Measurements from ENCODE around the gene UBA52. TPM values are rescaled to one million over a fixed set of nuclear protein-coding genes. Genes with fewer than 3 reads are reported as not detected.

Gene UBA52
- total and polyA plus RNA-seq, 2 of the 8 experiments (the other 6 are each of a cell fraction or from before 2014, with no cell fraction given): 1,340 to 5,409 TPM

- Histone ChIP-seq H3K23me2 (ENCODE audit: low read depth, low read length) (peaks cover 8% of the 10 kb centered on the region), H2BK15ac (ENCODE audit: low read length) (no peak overlapping the region), H3K9ac (replicated peaks in 1 of 4; ENCODE audit: extremely low read depth in 1 of 4, low read depth in 3 of 4, low read length in 3 of 4) (peak overlapping the region in 3 of 4 experiments; percentile 8 to 69 (median 32); a peak in 3 of 7 replicates), H2BK20ac (ENCODE audit: low read length) (no peak overlapping the region), H3K4ac (replicated peaks; ENCODE audit: insufficient read length, low read depth, low read length) (no peak overlapping the region), H3K18ac (ENCODE audit: extremely low read depth, low read length) (no peak overlapping the region), H4K5ac (ENCODE audit: insufficient read length, low read depth, low read length) (no peak overlapping the region), H3K9me3 (ENCODE audit: insufficient read depth in 2 of 2, low read depth in 1 of 2, low read length in 1 of 2) (no peaks in the 10 kb centered on the region), H2AFZ (ENCODE audit: low read length) (no peak overlapping the region), H3K4me1 (replicated peaks in 1 of 4; ENCODE audit: control insufficient read depth in 3 of 4, insufficient read depth in 4 of 4, low read length in 3 of 4) (peaks cover 0 to 9% (median 4%) of the 10 kb centered on the region in 4 experiments; a peak in 1 of 7 replicates), H3K4me3 (ENCODE audit: extremely low read depth in 1 of 4, insufficient read depth in 2 of 4, low read depth in 3 of 4, low read length in 4 of 4) (peak overlapping the region; percentile 61 to 77 (median 64)), H3K27ac (ENCODE audit: low read depth, low read length) (no peak overlapping the region), H3K56ac (replicated peaks; ENCODE audit: insufficient read length, low read depth, low read length) (no peak overlapping the region), H3K23ac (ENCODE audit: insufficient read length) (no peak overlapping the region), H3K27me3 (replicated peaks in 1 of 4; ENCODE audit: control insufficient read depth in 3 of 4, extremely low read depth in 1 of 4, insufficient read depth in 3 of 4, low read length in 3 of 4) (no peaks in the 10 kb centered on the region), H3K4me2 (ENCODE audit: insufficient read depth in 1 of 2, low read depth in 2 of 2, low read length in 2 of 2) (peak overlapping the region; percentile 81 to 84), H2BK120ac (replicated peaks; ENCODE audit: low read depth, low read length) (no peak overlapping the region), H3K79me1 (ENCODE audit: low read depth, low read length) (no peaks in the 10 kb centered on the region; the same call in 1 of the 2 replicates), H4K91ac (replicated peaks; ENCODE audit: insufficient read length, low read length) (no peak overlapping the region), H3K79me2 (ENCODE audit: control insufficient read depth in 1 of 2, insufficient read depth in 2 of 2, low read length in 2 of 2) (peaks cover 0 to 16% of the 10 kb centered on the region in 2 experiments; a peak in 2 of 4 replicates), H3K36me3 (ENCODE audit: control insufficient read depth in 2 of 4, insufficient read depth in 4 of 4, low read length in 3 of 4) (peaks cover 9 to 34% (median 21%) of the 10 kb centered on the region in 4 experiments; a peak in 7 of 8 replicates), H2BK5ac (ENCODE audit: low read depth, low read length) (0 out of 2 replicates have a peak overlapping the region, but pooled peaks have one; percentile 35), H2AK5ac (ENCODE audit: low read depth, low read length) (no peak overlapping the region), H4K8ac (ENCODE audit: extremely low read depth, insufficient read depth, low read length) (peak overlapping the region; percentile 21; the same call in 1 of the 2 replicates), H2BK12ac (ENCODE audit: low read depth, low read length) (no peak overlapping the region), H4K20me1 (replicated peaks in 1 of 2; ENCODE audit: control insufficient read depth in 1 of 2, insufficient read depth in 2 of 2, low read length in 2 of 2) (peaks cover 0 to 4% of the 10 kb centered on the region in 2 experiments), H3K14ac (ENCODE audit: insufficient read length) (no peak overlapping the region)
- DNase-seq (ENCODE audit: low read depth in 1 of 2, low spot score in 2 of 2) (no peak), FAIRE-seq (no peak)
- ChIA-PET CTCF (ENCODE audit: partially characterized antibody) (interaction anchor here (0.6 kb wide), 1 partner anchor 17 kb away, joined by 3 read pairs; no protein-coding TSS in a partner anchor), POLR2A (ENCODE audit: partially characterized antibody) (interaction anchor here (0.8 to 1.4 kb wide), 6 partner anchors 12 to 38 kb away, joined by 3 to 4 read pairs (median 4); partner anchors contain the start of gene UBA52)
- 36% methylated on average over 11 of the region's 11 CpGs; no CpG with 5 or more reads in 1 of the 2 experiments for WGBS, 2 experiments (ENCODE audit: extremely low coverage in 1 of 2, insufficient coverage in 1 of 2, insufficient read length in 1 of 2, insufficient replicate concordance in 2 of 2, low coverage in 1 of 2, low lambda C conversion rate in 2 of 2, missing lambda C conversion rate in 1 of 2)
- no peak for TF ChIP-seq SRF (IDR thresholded peaks at IDR 0.05; ENCODE audit: low read depth, low read length)
- no peak for TF ChIP-seq KDM1A (IDR thresholded peaks at IDR 0.05; ENCODE audit: borderline replicate concordance, low read length)
- TF ChIP-seq EP300 (IDR thresholded peaks at IDR 0.05; ENCODE audit: borderline replicate concordance in 1 of 2, low read depth in 2 of 2, low read length in 2 of 2): no peak
- TF ChIP-seq MAFK (IDR thresholded peaks at IDR 0.05; ENCODE audit: low read depth, low read length): no peak
- no peak for TF ChIP-seq BRCA1 (IDR thresholded peaks at IDR 0.05; ENCODE audit: low read depth, low read length)
- TF ChIP-seq SP1 (IDR thresholded peaks at IDR 0.05; ENCODE audit: low read depth, low read length): no peak
- TF ChIP-seq PHF8 (conservative IDR thresholded peaks at IDR 0.05; ENCODE audit: low read depth, low read length): no peak
These were observed 29.4 kb upstream of the UBA52 start for GRCh38 chr19:18541992-18542940.
